ENCODE data around the gene LSR. TPM values are rescaled to one million over a fixed set of nuclear protein-coding genes. Genes with fewer than 3 reads are reported as not detected.

LSR gene
- total RNA-seq, 1 donor from 2014 or later, result 6.8 TPM

DNA sequence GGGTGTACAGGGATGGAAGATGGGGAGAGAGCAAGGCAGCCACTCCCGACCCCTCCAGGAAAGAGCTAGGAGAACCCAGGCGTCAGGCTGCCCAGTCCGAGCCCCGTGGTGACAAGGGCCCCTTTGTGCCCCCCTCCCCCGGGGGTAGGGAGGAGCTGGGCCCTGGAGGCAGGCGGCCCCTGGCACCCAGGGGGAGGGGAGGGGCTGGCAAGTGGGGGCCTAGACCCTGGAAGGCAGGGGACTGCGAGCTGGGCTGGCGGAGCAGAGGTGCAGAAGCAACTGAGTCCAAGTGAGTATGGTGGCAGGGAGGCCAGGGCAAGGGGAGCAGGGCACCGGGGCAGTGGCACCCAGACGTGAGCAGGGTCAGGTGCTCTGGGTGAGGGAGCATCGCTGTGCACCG, 43.1 kb downstream of the LSR start, which contains the start of gene MAG:
Gene MAG (plus strand): TSS at position 246 of the 400 bp plus-strand sequence. CDS start 3,248 bp downstream, outside the sequence.
- DNase-seq (ENCODE audit: missing footprints), result peak; percentile 41
- no peak for ATAC-seq
- intact Hi-C loops (cut with DNase I), result no loop called here

DNA sequence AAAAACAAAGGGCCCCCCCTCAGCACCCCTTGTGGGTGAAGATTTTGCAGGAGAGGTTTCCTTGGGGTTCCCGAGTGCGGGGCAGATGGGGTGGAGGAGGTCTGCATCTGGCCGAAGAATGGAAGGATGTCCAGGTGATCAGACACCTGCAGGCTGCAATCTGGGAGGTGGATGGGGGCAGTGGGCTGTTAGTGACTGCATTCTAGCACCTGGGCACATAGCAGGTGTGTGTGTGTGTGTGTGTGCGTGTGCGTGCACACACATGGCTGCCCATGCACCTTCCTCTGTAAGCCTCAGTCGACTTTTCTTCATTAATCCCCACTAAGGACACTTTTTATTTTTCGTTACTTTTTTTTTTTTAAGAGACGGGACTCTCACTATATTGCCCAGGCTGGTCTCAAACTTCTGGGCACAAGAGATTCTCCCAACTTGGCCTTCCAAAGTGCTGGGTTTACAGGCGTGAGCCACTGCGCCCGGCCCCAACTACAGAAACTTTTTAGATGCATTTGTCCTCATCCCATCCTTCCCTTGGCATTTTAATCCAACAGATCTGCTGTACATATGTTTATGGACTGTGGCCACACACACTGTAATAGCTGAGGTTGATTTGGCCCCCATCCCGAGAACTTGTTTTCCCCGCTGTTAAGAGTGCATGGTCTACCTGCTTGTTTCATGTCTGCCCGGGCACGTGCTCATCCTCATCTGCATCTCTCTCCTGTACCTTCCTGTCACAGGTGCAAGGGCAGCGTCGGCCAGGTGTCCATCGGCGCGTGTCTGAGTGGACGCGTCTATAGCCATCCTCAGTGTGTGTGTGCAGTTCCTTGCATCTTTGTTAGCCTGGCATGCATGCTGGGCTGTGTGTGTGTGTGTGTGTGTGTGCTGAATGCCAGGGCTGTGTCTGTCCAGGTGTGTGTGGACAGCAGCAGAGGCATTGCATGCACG, 43.9 kb downstream of the LSR start:
- no peak for ATAC-seq
- intact Hi-C loops (cut with DNase I), result no loop called here

DNA sequence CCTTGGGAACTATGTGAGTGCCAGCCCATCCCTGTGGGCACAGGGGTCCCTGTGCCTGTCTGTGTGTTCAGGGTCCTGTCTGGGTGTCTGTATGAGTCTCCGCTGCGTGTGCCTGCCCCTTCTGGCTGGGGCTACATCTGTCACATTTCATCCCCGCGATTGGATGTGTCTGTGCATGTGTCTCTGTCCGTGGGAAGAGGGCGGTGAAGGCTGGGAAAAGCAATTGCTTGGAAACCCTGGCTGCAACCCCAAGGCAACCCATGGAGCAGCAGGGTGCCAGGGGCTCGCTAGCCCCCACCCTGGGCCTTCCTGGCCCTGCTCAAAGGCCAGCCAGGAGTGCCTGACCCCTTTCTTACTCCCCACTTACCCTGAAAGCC, 44.5 kb downstream of the LSR start:
- intact Hi-C loops (cut with DNase I), result no loop called here
- DNase-seq (ENCODE audit: missing footprints) (no peak), ATAC-seq (no peak)

More for the DNA sequence above, 43.9 kb downstream of the LSR start:
- peak; percentile 57 for DNase-seq (ENCODE audit: missing footprints)

DNA sequence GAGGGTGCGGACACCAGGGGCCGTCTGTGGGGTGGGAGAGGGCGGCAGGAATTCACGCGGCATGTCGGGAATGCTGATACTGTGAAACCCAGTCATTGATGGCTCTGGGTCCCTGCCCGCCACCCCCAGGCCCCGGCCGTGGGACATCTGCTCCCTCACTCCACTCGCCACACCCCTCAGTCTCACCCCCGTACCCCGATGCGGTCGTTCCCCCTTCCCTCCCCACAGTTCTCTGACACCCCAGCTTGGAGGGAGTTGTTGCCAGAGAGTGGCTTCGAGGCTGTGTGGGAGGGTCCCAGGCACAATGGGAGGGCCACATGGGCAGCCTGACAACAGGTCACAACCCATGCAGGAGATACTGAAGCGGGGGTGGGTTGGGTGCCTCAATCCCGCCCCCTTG, 45.0 kb downstream of the LSR start:
- intact Hi-C loops (cut with DNase I), result no loop called here
- DNase-seq (ENCODE audit: missing footprints) (peak; percentile 14), ATAC-seq (no peak)

DNA sequence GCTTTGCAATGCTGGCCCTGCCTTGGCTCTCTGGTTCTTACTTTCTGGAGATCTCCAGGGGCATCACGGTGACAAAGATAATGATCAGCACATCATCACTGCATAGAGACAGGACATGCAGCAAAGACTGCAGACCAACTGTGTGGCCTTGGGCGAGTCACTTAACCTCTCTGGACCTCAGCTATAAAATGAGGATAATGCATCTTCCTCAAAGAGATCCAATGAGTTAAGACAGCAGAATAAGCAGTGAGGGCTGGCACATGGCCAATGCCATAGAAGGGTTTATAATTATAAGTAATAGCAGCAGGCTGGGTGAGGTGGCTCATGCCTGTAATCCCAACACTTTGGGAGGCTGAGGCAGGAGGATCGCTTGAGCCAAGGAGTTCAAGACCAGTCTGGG, 45.5 kb downstream of the LSR start:
- intact Hi-C loops (cut with DNase I), result no loop called here
- DNase-seq (ENCODE audit: missing footprints) (peak; percentile 14), ATAC-seq (no peak)

DNA sequence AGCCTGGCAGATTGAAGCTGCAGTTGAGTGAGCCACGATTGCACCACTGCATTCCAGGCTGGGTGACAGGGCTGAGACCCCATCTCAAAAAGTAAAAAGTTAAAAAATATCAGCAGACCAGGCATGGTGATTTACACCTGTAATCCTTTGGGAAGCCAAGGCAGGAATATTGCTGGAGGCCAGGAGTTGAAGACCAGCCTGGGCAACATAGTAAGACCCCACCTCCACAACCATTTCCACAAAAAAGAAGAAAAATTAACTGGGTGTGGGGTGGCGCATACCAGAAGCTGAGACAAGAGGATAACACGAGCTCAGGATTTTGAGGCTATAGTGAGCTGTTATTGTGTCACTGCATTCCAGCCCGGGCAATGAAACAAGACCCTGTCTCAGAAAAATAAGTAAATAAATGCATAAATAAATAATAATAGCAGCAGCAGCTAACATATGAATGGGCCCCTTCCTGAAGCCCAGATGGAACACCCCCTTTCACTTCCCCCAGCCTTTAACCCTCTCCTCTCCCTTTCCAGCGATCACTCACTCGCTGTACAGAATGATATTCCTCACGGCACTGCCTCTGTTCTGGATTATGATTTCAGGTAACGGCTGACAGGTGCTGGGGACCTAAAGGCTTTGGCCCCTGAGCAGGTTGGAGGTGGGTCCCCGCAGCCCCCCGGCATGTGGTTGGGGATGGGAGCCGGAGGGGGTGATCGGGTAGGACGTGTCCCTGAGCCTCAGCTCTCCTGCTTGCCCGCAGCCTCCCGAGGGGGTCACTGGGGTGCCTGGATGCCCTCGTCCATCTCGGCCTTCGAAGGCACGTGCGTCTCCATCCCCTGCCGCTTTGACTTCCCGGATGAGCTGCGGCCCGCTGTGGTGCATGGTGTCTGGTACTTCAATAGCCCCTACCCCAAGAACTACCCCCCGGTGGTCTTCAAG, 46.3 kb downstream of the LSR start:
- intact Hi-C loops (cut with DNase I), result no loop called here
- ATAC-seq (no peak), DNase-seq (ENCODE audit: missing footprints) (no peak)

DNA sequence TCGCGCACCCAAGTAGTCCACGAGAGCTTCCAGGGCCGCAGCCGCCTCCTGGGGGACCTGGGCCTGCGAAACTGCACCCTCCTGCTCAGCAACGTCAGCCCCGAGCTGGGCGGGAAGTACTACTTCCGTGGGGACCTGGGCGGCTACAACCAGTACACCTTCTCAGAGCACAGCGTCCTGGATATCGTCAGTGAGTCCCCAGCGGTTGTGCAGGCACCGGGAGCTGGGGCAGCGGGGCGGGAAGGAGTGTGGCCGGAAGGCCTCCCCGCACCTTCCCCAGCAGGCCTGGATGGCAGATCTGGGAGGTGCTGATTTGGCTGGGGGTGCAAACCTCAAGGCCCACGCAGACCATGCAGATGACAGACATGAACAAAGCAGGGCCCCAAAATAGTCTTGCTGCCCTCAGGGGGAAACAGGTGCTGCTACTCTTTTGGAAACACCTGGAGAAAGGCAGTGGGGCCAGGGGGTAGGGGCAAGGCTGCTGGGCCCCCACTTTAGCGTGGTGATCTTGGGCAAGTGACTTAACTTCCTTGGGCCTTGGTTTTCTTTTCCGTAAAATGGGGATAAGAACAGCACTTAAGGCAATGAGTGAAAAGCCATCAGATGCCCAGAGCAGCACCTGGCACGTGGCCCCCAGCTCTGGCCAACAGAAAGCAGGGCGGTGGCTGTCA, 47.1 kb downstream of the LSR start:
- no peak for ATAC-seq
- intact Hi-C loops (cut with DNase I), result no loop called here
- DNase-seq (ENCODE audit: missing footprints), result peak; percentile 59

DNA sequence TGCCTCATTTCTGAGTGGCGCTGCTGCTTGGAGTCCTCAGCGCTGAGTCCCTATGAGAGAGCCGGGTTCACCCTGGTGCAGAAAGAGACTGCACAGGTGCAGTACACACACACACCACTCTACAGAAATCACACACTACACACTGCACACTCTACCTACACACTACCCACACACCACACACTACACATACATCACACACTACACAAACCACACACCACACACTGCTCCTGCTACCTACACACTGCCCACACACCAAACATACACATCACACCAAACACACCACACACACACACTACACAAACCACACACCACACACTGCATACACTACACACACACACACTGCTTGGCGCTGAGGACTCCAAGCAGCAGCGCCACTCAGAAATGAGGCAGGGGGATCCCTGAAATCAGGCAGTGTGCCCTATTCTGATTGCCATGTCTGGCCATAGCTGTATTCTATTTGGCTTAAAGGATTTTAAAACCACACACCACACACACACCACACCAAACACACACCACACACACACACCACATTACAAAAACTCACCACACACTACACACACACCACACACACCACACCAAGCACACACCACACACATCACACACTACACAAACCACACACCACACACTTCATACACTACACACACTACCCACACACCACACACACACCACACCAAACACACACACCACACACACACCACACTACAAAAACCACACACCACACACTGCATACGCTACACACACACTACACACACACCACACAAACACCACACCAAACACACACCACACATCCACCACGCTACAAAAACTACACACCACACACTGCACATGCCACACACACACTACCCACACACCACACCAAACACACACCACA, 48.1 kb downstream of the LSR start:
- no peak for ATAC-seq
- intact Hi-C loops (cut with DNase I), result no loop called here

DNA sequence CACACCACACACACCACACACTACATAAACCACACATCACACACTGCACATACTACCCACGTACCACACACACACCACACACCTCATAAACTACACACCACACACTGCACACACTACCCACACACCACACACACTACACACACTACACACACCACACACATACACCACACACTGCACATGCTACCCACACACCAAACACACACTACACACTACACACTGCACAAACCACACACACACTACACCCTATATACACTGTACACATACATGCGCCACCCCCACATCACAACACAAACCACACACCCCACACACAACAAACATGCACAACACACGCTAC, 48.7 kb downstream of the LSR start:
- ATAC-seq (no peak), DNase-seq (ENCODE audit: missing footprints) (no peak)
- intact Hi-C loops (cut with DNase I), result no loop called here

More for the DNA sequence above, 48.1 kb downstream of the LSR start:
- DNase-seq (ENCODE audit: missing footprints), result peak; percentile 39

DNA sequence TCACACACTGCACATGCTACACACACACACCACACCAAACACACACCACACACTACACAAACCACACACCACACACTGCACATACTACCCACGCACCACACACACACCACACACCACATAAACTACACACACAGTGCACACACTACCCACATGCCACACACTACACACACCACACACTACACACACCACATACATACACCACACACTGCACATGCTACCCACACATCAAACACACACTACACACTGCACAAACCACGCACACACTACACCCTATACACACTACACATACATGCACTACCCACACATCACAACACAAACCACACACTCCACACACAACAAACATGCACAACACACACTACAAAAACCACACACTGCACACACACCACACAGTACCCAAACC, 49.1 kb downstream of the LSR start:
- ATAC-seq (no peak), DNase-seq (ENCODE audit: missing footprints) (peak; percentile 5)
- intact Hi-C loops (cut with DNase I), result no loop called here

DNA sequence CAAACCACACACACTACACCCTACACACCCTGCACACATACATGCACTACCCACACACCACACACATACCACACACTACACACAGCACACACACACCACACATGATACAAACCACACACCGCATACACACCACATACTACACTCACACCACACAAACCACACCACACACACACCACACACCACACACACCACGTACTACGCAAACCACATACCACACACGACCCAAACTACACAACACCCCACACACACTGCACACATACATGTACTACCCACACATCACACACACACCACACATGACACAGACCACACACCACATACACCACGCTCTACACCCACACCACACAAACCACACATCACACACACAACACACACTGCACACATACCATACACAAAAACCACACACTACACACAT, 49.8 kb downstream of the LSR start:
- ATAC-seq (no peak), DNase-seq (ENCODE audit: missing footprints) (no peak)
- intact Hi-C loops (cut with DNase I), result no loop called here

DNA sequence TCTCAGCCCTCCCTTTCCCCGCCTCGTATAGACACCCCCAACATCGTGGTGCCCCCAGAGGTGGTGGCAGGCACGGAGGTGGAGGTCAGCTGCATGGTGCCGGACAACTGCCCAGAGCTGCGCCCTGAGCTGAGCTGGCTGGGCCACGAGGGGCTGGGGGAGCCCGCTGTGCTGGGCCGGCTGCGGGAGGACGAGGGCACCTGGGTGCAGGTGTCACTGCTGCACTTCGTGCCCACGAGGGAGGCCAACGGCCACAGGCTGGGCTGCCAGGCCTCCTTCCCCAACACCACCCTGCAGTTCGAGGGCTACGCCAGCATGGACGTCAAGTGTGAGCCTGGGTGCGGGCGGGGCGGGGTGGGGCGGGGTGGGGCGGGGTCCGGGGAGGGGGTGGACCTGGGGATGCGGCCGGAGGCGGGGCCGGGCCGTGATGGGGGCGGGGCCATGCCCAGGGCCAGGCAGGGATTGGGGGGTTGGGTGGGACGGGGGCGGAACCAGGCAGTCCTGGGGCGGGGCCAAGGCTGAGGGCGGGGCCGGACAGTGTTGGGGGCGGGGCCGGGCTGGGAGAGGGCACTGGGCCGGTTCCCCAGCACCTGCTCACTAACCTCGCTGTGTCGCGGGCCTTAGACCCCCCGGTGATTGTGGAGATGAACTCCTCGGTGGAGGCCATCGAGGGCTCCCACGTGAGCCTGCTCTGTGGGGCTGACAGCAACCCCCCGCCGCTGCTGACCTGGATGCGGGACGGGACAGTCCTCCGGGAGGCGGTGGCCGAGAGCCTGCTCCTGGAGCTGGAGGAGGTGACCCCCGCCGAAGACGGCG, 50.9 kb downstream of the LSR start:
- intact Hi-C loops (cut with DNase I), result no loop called here
- DNase-seq (ENCODE audit: missing footprints), result peak; percentile 65
- no peak for ATAC-seq

DNA sequence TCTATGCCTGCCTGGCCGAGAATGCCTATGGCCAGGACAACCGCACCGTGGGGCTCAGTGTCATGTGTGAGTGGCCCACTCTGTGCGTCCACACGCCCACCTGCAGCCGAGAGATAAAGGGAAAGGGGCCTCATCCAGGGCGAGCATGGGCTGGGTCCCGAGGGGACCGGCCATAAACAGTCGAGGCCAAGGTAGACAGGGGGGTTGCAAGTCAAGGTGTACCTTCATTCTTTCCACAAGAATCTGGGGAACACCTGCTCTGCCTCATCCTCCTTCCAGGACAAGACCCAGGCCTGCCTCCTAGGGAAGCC, 51.5 kb downstream of the LSR start:
- ATAC-seq, result no peak
- intact Hi-C loops (cut with DNase I), result no loop called here

DNA sequence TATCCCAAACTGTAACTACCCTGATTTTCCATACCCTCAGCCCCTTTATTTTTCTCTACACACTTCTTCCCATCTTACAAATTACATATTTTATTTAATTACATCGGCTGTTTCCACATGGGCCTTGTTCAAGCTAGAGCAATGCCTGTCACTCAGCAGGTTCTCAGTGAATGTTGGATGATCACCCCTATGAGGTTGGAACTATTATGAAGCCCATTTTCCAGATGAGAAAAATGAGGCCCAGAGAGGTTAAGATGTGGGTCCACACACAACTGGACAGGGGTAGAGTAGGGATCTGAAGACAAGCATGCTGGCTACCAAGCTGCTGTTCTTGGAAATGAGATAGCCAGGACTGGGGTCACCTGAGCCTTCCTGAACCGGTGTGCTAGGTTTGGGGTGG, 53.2 kb downstream of the LSR start:
- DNase-seq (ENCODE audit: missing footprints) (no peak), ATAC-seq (no peak)
- intact Hi-C loops (cut with DNase I), result no loop called here

More for the DNA sequence above, 51.5 kb downstream of the LSR start:
- peak; percentile 28 for DNase-seq (ENCODE audit: missing footprints)

DNA sequence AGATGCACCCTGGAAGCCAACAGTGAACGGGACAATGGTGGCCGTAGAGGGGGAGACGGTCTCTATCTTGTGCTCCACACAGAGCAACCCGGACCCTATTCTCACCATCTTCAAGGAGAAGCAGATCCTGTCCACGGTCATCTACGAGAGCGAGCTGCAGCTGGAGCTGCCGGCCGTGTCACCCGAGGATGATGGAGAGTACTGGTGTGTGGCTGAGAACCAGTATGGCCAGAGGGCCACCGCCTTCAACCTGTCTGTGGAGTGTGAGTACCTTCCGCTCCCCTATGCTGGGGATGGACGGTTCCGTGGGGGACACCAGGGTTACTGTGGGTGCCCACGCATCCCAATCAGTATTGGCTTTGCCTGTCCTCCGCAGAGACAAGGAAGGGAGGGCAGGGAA, 53.6 kb downstream of the LSR start:
- DNase-seq (ENCODE audit: missing footprints) (no peak), ATAC-seq (no peak)
- intact Hi-C loops (cut with DNase I), result no loop called here

DNA sequence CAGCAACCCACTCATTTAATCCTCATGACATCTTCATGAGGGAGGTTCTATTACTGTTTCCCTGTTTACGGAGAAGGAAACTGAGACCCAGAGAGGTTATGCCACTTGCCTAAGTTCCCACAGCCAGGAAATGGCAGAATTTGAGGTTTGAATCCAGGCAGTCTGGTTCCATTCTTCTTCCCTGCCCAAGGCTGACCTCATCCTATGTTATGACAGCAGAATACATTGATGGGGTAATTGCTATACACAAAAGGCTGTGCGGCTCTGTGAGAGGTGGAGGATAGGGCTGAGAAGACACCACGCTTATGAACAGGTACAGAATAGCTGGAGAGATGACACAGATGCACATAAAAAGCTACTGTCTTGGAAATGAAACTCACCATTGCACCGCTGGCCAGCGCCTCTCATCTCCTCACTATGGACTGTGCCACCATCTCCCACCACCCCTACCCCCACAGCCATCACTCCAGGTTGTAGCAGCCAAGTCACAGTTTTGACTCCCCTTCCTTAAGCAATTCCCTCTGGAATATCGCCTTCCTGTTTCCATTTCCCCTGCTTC, 54.6 kb downstream of the LSR start:
- DNase-seq (ENCODE audit: missing footprints), result no peak
- intact Hi-C loops (cut with DNase I), result no loop called here

DNA sequence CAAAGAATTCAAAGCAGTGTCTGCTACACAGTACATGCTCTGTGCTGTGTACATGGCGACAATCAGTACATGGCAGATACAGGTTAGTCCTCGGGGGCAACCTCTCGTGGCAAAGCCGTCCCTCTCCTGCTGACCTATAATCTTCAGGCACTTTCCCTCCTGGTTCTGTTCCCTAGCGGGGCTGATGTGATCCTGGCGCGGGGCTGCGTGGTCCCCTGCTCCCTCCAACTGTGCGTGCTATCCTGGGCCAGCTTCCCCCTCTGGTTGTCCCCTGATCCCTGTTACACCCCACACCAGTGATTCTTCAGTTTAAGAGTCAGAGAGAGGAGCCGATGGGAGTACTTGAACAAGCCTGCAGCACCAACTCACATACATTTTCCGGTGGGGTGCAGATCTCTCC, 55.2 kb downstream of the LSR start:
- ATAC-seq (no peak), DNase-seq (ENCODE audit: missing footprints) (no peak)
- intact Hi-C loops (cut with DNase I), result no loop called here

More for the DNA sequence above, 54.6 kb downstream of the LSR start:
- ATAC-seq, result no peak
